HCT116 (cell line): ENCODE measurements around the gene NFKB1. TPM values are rescaled to one million over a fixed set of nuclear protein-coding genes. Genes with fewer than 3 reads are reported as not detected.

Experiments
- ATAC-seq: fragments of 200-7000 bp; cut with Tn5 transposase; 2 replicates; pipeline ENCODE4 v1.9.1; 2020; ENCODE audit warnings: mild to moderate bottlenecking, moderate library complexity
- BruUV-seq: library from RNA; stranded (reverse); fragments of 400-500 nt; replicated peaks from 2 replicates; lab custom pipeline; 2021; lab: Mats Ljungman, UMichigan
- CTCF ChIA-PET: fragments of 300-600 bp; sonication (Branson Sonifier 250); formaldehyde crosslinking; loops from one replicate; lab custom pipeline; 2021; ENCODE audit warnings: antibody characterized with exemption; lab: Charles Lee
- POLR2A ChIA-PET: fragments of 300-600, 350-600 bp; sonication (Branson Sonifier 250); formaldehyde crosslinking; loops from one replicate; lab custom pipeline; 2021; ENCODE audit warnings: antibody characterized with exemption; lab: Charles Lee
- RAD21 ChIA-PET, 2 experiments: fragments of 300-600 bp; sonication (Branson Sonifier 250); formaldehyde crosslinking; loops; one replicate each; lab custom pipeline; 2023; ENCODE audit warnings: low total read pairs in 2 of 2; ENCODE audit not compliant: uncharacterized antibody in 2 of 2, unreplicated experiment in 2 of 2, low non-redundant PET in 1 of 2; lab: Charles Lee
- DNase-seq: peaks from one replicate; pipeline ENCODE4 v3.0.0-alpha.2; 2010; ENCODE audit warnings: low read depth, low spot score
- H2AFZ ChIP-seq: fragments of 200-600 bp; shearing (Covaris generic), sonication (generic); 2 replicates; pipeline ENCODE4 v1.6.1; 2017; ENCODE audit warnings: low read depth, mixed run types, mixed read lengths, antibody characterized with exemption, low read length; ENCODE audit not compliant: poor library complexity, severe bottlenecking
- H3K27ac ChIP-seq: 2 replicates; pipeline ENCODE4 v1.5.1; 2012; ENCODE audit warnings: low read depth, low read length
- H3K27me3 ChIP-seq: fragments of 200-600 bp; sonication (generic); 2 replicates; pipeline ENCODE4 v1.6.1; 2016; ENCODE audit warnings: mixed run types, low read length, mixed read lengths; ENCODE audit not compliant: insufficient read depth
- H3K36me3 ChIP-seq, 2 experiments: fragments of 200-500 bp in 1 of 2; fragments of 200-600 bp in 1 of 2; sonication (Bioruptor generic) in 1 of 2; sonication (generic) in 1 of 2; 2 replicates each; pipeline versions ENCODE4 v1.5.1 to v1.6.1; 2014 to 2016; ENCODE audit warnings: low read length in 2 of 2, inconsistent platforms in 1 of 2, mixed read lengths in 1 of 2, mixed run types in 1 of 2; ENCODE audit not compliant: insufficient read depth in 2 of 2, control insufficient read depth in 1 of 2
- H3K4me1 ChIP-seq, 2 experiments: fragments of 200-600 bp in 1 of 2; sonication (generic) in 1 of 2; 2 replicates each; pipeline versions ENCODE4 v1.5.1 to v1.6.1; 2012 to 2017; ENCODE audit warnings: low read length in 2 of 2, inconsistent platforms in 1 of 2, mild to moderate bottlenecking in 1 of 2, mixed read lengths in 1 of 2, mixed run types in 1 of 2, moderate library complexity in 1 of 2; ENCODE audit not compliant: insufficient read depth in 2 of 2, control insufficient read depth in 1 of 2
- H3K4me2 ChIP-seq: fragments of 200-600 bp; sonication (generic); 2 replicates; pipeline ENCODE4 v1.6.1; 2017; ENCODE audit warnings: mixed run types, low read length, mixed read lengths
- H3K4me3 ChIP-seq, 2 experiments: fragments of 200-600 bp in 1 of 2; sonication (generic) in 1 of 2; replicated peaks in 1 of 2; 2 replicates each; pipeline ENCODE4 v1.5.1; 2011 to 2016; ENCODE audit warnings: low read length in 2 of 2, control low read depth in 1 of 2, low read depth in 1 of 2, mild to moderate bottlenecking in 1 of 2, mixed read lengths in 1 of 2, mixed run types in 1 of 2
- H3K79me2 ChIP-seq: fragments of 200-600 bp; sonication (generic); 2 replicates; pipeline ENCODE4 v1.6.1; 2017; ENCODE audit warnings: mild to moderate bottlenecking, mixed run types, low read length, moderate library complexity, mixed read lengths; ENCODE audit not compliant: insufficient read depth
- H3K9ac ChIP-seq: fragments of 200-600 bp; sonication (generic); 2 replicates; pipeline ENCODE4 v1.6.1; 2016; ENCODE audit warnings: low read length, mixed read lengths
- H3K9me2 ChIP-seq: fragments of 200-600 bp; sonication (generic), shearing (Covaris generic); 2 replicates; pipeline ENCODE4 v1.6.1; 2017; ENCODE audit warnings: mixed run types, mild to moderate bottlenecking, moderate library complexity; ENCODE audit not compliant: insufficient read depth
- H3K9me3 ChIP-seq, 2 experiments: fragments of 200-500 bp in 1 of 2; fragments of 200-600 bp in 1 of 2; sonication (Bioruptor generic) in 1 of 2; sonication (generic) in 1 of 2; 2 replicates each; pipeline ENCODE4 v1.6.1; 2014 to 2017; ENCODE audit warnings: low read length in 2 of 2, mixed read lengths in 2 of 2, inconsistent platforms in 1 of 2, low read depth in 1 of 2, mild to moderate bottlenecking in 1 of 2, mixed run types in 1 of 2, moderate library complexity in 1 of 2; ENCODE audit not compliant: control insufficient read depth in 1 of 2, insufficient read depth in 1 of 2
- H4K20me1 ChIP-seq: fragments of 200-600 bp; sonication (generic), shearing (Covaris generic); 2 replicates; pipeline ENCODE4 v1.6.1; 2017; ENCODE audit warnings: mixed run types, mild to moderate bottlenecking, moderate library complexity; ENCODE audit not compliant: insufficient read depth
- CBX3 ChIP-seq: IDR thresholded peaks from 2 replicates; pipeline ENCODE4 v1.6.1; 2012; ENCODE audit warnings: low read depth
- CEBPB ChIP-seq: IDR thresholded peaks from 2 replicates; pipeline ENCODE4 v1.6.1; 2012; ENCODE audit warnings: low read depth
- CTCF ChIP-seq, 3 experiments: fragments of 200-600 bp in 1 of 3; sonication (generic) in 1 of 3; IDR thresholded peaks in 2 of 3; conservative IDR thresholded peaks in 1 of 3; 2 replicates each; pipeline ENCODE4 v1.5.1; 2012 to 2017; ENCODE audit warnings: low read depth in 2 of 3, low read length in 2 of 3, antibody characterized with exemption in 1 of 3, borderline replicate concordance in 1 of 3, control low read depth in 1 of 3, mild to moderate bottlenecking in 1 of 3, mixed read lengths in 1 of 3, mixed run types in 1 of 3, moderate library complexity in 1 of 3; ENCODE audit not compliant: insufficient read depth in 1 of 3
- EZH2phosphoT487 ChIP-seq: fragments of 200-600 bp; IDR thresholded peaks from 2 replicates; pipeline ENCODE4 v1.6.1; 2018; ENCODE audit warnings: antibody characterized with exemption, borderline replicate concordance
- FOSL1 ChIP-seq: IDR thresholded peaks from 2 replicates; pipeline ENCODE4 v1.6.1; 2012; ENCODE audit warnings: low read depth
- JUND ChIP-seq: IDR thresholded peaks from 2 replicates; pipeline ENCODE4 v1.6.1; 2012
- MAX ChIP-seq: IDR thresholded peaks from 2 replicates; pipeline ENCODE4 v1.6.1; 2012
- POLR2A ChIP-seq: IDR thresholded peaks from 2 replicates; pipeline ENCODE4 v1.7.0; 2011; ENCODE audit warnings: borderline replicate concordance; ENCODE audit not compliant: insufficient read depth, insufficient read length; ENCODE audit errors: extremely low read depth
- POLR2AphosphoS5 ChIP-seq: IDR thresholded peaks from 2 replicates; pipeline ENCODE4 v1.6.1; 2011; ENCODE audit warnings: mild to moderate bottlenecking, low read depth, low read length, moderate library complexity
- RAD21 ChIP-seq: IDR thresholded peaks from 2 replicates; pipeline ENCODE4 v1.6.1; 2012; ENCODE audit warnings: low read depth, mild to moderate bottlenecking
- REST ChIP-seq: IDR thresholded peaks from 2 replicates; pipeline ENCODE4 v1.6.1; 2012; ENCODE audit warnings: low read depth
- SIN3A ChIP-seq: IDR thresholded peaks from 2 replicates; pipeline ENCODE4 v1.6.1; 2012; ENCODE audit warnings: low read depth
- SP1 ChIP-seq: IDR thresholded peaks from 2 replicates; pipeline ENCODE4 v1.6.1; 2012; ENCODE audit warnings: low read depth
- SRF ChIP-seq: IDR thresholded peaks from 2 replicates; pipeline ENCODE4 v1.6.1; 2012; ENCODE audit warnings: low read depth
- TCF7L2 ChIP-seq: IDR thresholded peaks from 2 replicates; pipeline ENCODE4 v1.7.0; 2011; ENCODE audit warnings: borderline replicate concordance, inconsistent platforms; ENCODE audit not compliant: insufficient read depth, insufficient read length; ENCODE audit errors: extremely low read depth
- YY1 ChIP-seq: IDR thresholded peaks from 2 replicates; pipeline ENCODE4 v1.6.1; 2011; ENCODE audit warnings: low read length, low read depth, moderate library complexity, mild to moderate bottlenecking; ENCODE audit not compliant: insufficient replicate concordance; ENCODE audit errors: extremely low read depth
- ZFX ChIP-seq: fragments of 450-650 bp; IDR thresholded peaks from 2 replicates; pipeline ENCODE4 v1.6.1; 2017
- intact Hi-C: fragments of 100-400 bp; cut with micrococcal nuclease; formaldehyde crosslinking; loops from 2 replicates; pipeline ENCODE4 v1.10.0; 2022
- total RNA-seq: library from RNA; stranded (reverse); gene quantifications from one replicate; pipeline ENCODE4 v1.2.1, GENCODE V29; 2021; ENCODE audit not compliant: unreplicated experiment

NFKB1 gene
- total RNA-seq, 1 experiment from 2014 or later: 29.4 TPM

GRCh38 chr4:102574317-102574716, 73.2 kb downstream of the NFKB1 start:
- intact Hi-C loops: no loop called here
- TF ChIP-seq CTCF (IDR thresholded peaks at IDR 0.05 in 2 of 3, conservative IDR thresholded peaks at IDR 0.05 in 1 of 3; ENCODE audit: borderline replicate concordance in 1 of 3, insufficient read depth in 1 of 3, low read depth in 2 of 3, low read length in 2 of 3): no peak
- TF ChIP-seq CBX3: no peak
- no peak for TF ChIP-seq SP1
- no peak for TF ChIP-seq REST
- no peak for TF ChIP-seq ZFX
- TF ChIP-seq YY1: no peak
- no peak for TF ChIP-seq EZH2phosphoT487
- no peak for TF ChIP-seq JUND
- TF ChIP-seq SIN3A: no peak
- TF ChIP-seq TCF7L2: no peak
- no peak for TF ChIP-seq CEBPB
- no peak for TF ChIP-seq FOSL1
- no peak for TF ChIP-seq SRF
- TF ChIP-seq MAX: no peak
- no peak for TF ChIP-seq POLR2AphosphoS5
- TF ChIP-seq POLR2A: no peak
- TF ChIP-seq RAD21: no peak
- Histone ChIP-seq H3K4me3 (no peak overlapping the region), H3K27ac (no peak overlapping the region), H3K4me1 (no peaks in the 10 kb centered on the region), H4K20me1 (no peaks in the 10 kb centered on the region), H3K9me3 (no peaks in the 10 kb centered on the region), H3K36me3 (no peaks in the 10 kb centered on the region), H3K4me2 (no peak overlapping the region), H3K27me3 (no peaks in the 10 kb centered on the region), H3K9me2 (no peaks in the 10 kb centered on the region), H3K79me2 (no peaks in the 10 kb centered on the region), H3K9ac (no peak overlapping the region), H2AFZ (no peak overlapping the region)
- ATAC-seq: no peak
- no peak for DNase-seq
- RAD21 ChIA-PET: no interaction called here
- BruUV-seq: no TSS peak
- POLR2A ChIA-PET: no interaction called here
- CTCF ChIA-PET: no interaction called here
